VCaP (cell line): ENCODE data around the gene MUS81.

ENCODE experiments used
- H3K27ac ChIP-seq: fragments of 450-650 bp; 2 replicates; pipeline ENCODE4 v1.5.1; 2017
- TF ChIP-seq, protein P1 (sequence below): fragments of 450-650 bp; conservative IDR thresholded peaks from 2 replicates; pipeline ENCODE4 v1.5.1; 2017; ENCODE audit warnings: mild to moderate bottlenecking, moderate library complexity

Gene MUS81

DNA sequence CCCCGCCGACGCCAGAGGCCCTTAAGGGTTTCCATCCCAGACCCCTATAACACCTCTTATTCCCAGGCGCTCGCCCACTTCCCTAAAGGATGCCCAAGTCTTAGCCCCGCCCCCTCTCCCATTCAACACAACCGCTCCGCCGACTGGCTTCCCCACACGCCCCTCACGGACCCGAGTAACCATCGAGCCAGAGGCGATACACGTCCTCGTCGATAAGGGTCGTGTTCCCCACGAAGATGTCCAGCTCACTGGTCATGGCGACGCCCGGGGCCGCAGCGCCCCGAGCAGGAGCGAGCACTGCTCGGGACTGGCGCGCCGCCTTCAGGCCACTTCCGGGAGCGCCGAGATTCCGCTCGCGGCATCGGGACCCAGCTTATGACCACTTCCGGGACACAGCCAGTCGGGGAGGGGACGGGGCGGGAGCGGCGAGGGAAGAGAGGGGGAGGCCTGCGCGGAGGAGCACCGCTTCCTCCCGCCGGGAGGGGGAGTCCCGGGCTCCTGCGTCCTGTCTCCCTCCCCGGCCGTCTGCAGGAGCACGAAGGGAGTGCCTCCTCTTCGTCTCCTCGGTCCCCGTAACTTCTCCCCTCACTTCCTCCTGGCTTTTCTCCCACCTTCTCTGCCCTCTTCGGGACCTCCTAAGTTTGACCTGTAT is 28.1 kb downstream of the MUS81 start, which contains the start of gene FIBP:
TSS of gene FIBP (minus strand) at position 309 of the 652 bp plus-strand sequence. CDS start at position 256, 53 bp downstream.
- H3K27ac ChIP-seq = peak within 1 kb of the TSS; percentile 94

DNA sequence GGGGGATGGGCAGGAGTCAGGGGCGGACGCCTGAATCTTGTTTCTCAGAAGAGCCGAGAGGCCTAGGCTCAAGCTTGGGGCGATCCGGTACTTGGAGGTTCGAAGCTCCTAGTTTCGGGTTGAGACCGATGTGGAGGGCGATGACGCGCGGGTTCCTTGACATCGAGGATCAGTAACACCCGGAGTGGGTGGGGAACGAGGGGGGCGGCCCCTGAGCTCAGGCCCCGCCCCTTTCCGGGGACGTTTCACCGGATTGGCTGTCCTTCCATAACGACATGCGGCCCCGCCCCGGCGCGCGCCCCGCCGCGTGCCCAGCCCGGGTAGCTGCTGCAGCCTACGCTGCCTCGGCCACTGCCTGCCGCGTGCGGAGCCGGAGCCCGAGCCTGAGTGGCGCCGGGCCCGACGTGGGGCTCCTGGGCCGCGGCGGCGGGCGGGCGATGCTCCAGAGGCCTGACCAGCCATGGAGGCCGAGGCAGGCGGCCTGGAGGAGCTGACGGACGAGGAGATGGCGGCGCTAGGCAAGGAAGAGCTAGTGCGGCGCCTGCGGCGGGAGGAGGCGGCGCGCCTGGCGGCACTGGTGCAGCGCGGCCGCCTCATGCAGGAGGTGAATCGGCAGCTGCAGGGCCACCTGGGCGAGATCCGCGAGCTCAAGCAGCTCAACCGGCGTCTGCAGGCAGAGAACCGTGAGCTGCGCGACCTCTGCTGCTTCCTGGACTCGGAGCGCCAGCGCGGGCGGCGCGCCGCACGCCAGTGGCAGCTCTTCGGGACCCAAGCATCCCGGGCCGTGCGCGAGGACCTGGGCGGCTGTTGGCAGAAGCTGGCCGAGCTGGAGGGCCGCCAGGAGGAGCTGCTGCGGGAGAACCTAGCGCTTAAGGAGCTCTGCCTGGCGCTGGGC is 30.3 kb downstream of the MUS81 start, which contains the start of gene CCDC85B:
TSS of gene CCDC85B (plus strand) at position 350 of the 895 bp plus-strand sequence. CDS start at position 461, 111 bp downstream.
- TF ChIP-seq, protein P1, sequence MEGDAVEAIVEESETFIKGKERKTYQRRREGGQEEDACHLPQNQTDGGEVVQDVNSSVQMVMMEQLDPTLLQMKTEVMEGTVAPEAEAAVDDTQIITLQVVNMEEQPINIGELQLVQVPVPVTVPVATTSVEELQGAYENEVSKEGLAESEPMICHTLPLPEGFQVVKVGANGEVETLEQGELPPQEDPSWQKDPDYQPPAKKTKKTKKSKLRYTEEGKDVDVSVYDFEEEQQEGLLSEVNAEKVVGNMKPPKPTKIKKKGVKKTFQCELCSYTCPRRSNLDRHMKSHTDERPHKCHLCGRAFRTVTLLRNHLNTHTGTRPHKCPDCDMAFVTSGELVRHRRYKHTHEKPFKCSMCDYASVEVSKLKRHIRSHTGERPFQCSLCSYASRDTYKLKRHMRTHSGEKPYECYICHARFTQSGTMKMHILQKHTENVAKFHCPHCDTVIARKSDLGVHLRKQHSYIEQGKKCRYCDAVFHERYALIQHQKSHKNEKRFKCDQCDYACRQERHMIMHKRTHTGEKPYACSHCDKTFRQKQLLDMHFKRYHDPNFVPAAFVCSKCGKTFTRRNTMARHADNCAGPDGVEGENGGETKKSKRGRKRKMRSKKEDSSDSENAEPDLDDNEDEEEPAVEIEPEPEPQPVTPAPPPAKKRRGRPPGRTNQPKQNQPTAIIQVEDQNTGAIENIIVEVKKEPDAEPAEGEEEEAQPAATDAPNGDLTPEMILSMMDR = peak; percentile 42
- peak within 1 kb of the TSS; percentile 94 for H3K27ac ChIP-seq

More for the DNA sequence above, 28.1 kb downstream of the MUS81 start, which contains the start of gene FIBP:
- TF ChIP-seq, protein P1 = peak; percentile 100

DNA sequence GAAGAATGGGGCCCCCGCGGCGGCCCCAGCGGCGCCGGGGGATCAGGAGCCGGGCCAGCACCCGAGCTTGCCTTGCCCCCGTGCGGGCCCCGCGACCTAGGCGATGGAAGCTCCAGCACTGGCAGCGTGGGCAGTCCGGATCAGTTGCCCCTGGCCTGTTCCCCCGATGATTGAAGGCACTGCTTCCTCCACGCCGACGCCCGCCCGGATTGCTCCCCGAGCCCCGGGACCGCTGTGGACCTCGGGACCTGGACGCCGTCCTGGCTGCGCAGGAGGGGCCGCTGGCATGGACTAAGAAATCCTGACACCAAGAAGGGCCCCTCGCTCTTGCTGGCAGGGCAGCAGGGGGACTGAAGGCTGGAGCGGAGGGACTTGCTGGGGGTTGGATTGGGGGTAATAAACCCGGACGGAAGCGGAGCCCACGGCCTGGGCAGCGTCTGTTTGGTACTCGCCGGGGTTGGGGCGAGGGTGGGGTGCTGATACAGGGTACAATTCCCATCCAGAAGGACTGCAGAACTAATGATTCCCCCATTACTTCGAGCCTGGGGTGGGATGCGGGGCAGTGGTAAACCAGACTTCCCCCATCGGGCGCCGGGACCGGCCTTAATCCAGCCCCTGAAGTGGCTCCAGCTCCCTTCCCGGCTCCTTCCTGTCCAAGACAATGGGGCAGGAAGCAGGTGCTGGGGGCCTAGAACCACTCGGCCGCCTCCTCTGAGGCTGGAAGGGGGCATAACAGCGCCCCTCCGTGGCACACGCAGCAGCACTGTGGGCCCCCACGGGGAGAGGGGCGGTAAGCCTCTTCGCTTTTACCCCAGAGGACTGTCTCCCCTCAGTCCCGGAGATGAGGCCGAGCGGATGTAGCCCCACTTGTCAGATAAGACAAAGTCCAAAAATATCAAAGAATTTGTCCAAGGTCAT is 31.2 kb downstream of the MUS81 start:
- H3K27ac ChIP-seq = peak overlapping the region; percentile 94
- TF ChIP-seq, protein P1 = peak; percentile 1; the same call in 1 of the 2 replicates

DNA sequence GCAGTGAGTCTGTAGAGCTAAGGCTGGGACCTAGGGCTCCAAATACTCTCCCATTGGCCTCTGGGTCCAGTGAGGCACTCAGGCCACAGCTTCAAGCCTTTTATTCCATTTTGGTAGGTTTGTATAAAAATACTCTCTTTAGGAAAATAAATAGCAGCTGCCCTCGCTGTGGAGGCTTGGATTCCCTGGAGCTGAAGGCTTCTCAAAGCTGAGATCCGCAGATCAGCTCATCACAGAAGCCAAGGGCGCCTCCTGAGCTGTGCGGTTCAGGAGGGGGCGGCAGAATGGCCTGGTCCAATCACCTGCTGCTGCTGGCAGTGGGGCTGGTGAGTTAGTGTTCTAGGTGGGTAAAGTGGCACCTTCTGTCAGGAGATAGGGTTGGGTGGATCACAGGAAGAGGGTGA is 31.9 kb downstream of the MUS81 start:
- peak overlapping the region; percentile 94; the same call in 1 of the 2 replicates for H3K27ac ChIP-seq

DNA sequence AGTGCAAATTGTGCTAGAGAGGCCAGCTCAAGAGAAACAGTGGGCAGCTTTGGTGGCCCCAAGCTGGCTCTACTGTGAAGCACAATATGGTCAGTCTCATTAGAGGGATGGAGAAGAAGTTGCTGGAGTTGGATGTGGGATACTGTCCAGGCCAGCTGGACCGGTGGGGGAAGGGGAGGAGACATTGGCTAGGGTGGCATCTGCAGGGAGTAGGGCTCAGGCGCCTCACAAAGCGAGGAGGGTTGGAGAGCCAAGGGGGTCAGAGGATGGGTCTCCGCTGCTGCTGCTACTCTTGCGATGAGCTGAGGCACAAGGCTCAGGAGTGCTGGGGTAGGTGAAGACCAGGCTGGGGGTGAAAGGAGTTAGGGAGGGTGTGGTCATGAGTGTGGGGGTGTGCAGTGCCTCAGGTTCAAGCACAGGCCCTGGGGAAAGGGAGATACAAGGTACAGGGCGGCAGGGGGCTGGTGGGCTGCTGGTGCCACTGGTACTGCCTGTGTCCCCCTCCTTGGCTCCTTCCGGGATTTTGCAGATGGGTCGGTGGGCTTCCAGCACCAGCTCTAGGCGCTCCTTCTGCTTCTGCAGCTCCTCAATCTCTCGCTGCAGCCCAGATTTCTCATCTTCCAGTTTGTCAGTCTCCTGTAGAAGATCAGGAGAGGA is 32.6 kb downstream of the MUS81 start:
- TF ChIP-seq, protein P1 = no peak
- peak overlapping the region; percentile 40; the same call in 1 of the 2 replicates for H3K27ac ChIP-seq

DNA sequence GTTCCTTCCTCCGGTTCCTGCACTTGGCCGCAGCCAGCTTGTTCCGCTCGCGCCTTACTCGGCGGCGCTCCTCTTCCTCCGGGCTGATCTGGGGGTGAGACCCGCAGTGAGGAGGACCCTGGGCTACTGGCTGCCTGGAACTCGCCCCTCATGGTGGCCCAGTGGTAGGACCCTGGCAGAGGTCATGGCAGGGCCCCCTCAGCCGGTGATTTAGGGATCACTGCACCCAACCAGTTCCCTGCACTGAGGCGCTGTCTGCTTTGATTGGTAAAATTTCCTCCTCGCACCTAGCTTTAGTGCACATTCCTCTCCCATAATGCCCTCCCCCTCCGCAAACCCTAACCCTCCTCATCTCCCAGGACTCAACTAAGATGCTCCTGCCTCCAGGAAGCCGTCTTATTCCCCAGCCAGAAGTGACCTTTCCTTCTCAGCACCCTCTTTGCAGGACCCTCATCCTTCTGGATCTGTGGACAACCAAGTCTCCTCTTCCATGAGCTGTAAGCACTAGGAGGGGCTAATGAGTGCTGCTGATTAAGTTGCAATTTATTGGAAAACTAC is 33.9 kb downstream of the MUS81 start:
- peak overlapping the region; percentile 40 for H3K27ac ChIP-seq
- TF ChIP-seq, protein P1 = no peak
